EL (cell line): ENCODE measurements around the gene APLNR.

Experiments used
- DNase-seq: peaks from one replicate; pipeline ENCODE4 v3.0.0-alpha.2; 2016

Gene APLNR

GRCh38 chr11:57214494-57214893, 22.6 kb downstream of the APLNR start:
- peak; percentile 79 for DNase-seq

GRCh38 chr11:57214098-57214417, 23.0 kb downstream of the APLNR start:
- peak; percentile 13 for DNase-seq

- no peak for DNase-seq
Measured at GRCh38 chr11:57213342-57214097, 23.5 kb downstream of the APLNR start.

- DNase-seq, result no peak
Measured at GRCh38 chr11:57210781-57211180, 26.3 kb downstream of the APLNR start.

GRCh38 chr11:57207168-57207567, 29.9 kb downstream of the APLNR start:
- DNase-seq, result no peak

GRCh38 chr11:57205041-57205641, 31.9 kb downstream of the APLNR start:
- DNase-seq, result peak; percentile 78

- DNase-seq, result no peak
Measured at GRCh38 chr11:57203882-57204480, 33.1 kb downstream of the APLNR start.

- no peak for DNase-seq
Measured at GRCh38 chr11:57203359-57203758, 33.7 kb downstream of the APLNR start.

- DNase-seq, result no peak
Measured at GRCh38 chr11:57202281-57202680, 34.8 kb downstream of the APLNR start.

GRCh38 chr11:57200917-57201316, 36.1 kb downstream of the APLNR start:
- DNase-seq, result no peak

- no peak for DNase-seq
Measured at GRCh38 chr11:57199330-57199729, 37.7 kb downstream of the APLNR start.

GRCh38 chr11:57197762-57198161, 39.3 kb downstream of the APLNR start:
- no peak for DNase-seq

GRCh38 chr11:57196596-57196995, 40.5 kb downstream of the APLNR start:
- no peak for DNase-seq

- DNase-seq, result no peak
Measured at GRCh38 chr11:57192316-57192715, 44.7 kb downstream of the APLNR start.

- DNase-seq, result no peak
Measured at GRCh38 chr11:57191311-57192219, 45.5 kb downstream of the APLNR start.

GRCh38 chr11:57190548-57190947, 46.5 kb downstream of the APLNR start:
- DNase-seq, result no peak
